ENCODE data around the gene SCN7A.
"Not testable (repeated sequence)": the region's sequence is repeated elsewhere in the genome, so short reads cannot be mapped to it uniquely, and the experiment has no call there.

Gene SCN7A

DNA sequence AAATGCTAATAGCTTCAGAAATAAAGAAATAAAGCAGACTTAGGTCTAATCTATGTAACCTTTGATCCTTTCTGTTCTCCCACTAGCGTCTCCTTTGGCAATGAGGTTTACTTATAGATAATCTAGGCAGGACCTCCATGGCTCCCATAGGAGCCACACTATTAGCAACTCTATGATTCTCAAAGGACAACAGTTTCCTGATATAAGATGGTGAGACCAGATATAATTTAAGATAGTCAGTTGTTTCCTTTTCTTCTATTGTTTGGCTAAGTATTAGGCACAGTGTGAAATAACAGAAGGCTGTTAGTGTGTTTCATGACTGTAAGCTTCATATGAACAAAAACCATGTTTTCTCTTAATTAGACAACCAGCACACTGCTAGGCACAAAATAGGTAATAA, 59.6 kb downstream of the SCN7A start:
- Mint-ChIP-seq H3K27me3 (no peaks in the 10 kb centered on the region), H3K36me3 (ENCODE audit: low read depth) (no peaks in the 10 kb centered on the region), H3K4me1 (ENCODE audit: low read depth) (no peaks in the 10 kb centered on the region), H3K9me3 (no peaks in the 10 kb centered on the region), H3K27ac (no peak overlapping the region), H3K4me3 (no peak overlapping the region)
- no peak for DNase-seq

DNA sequence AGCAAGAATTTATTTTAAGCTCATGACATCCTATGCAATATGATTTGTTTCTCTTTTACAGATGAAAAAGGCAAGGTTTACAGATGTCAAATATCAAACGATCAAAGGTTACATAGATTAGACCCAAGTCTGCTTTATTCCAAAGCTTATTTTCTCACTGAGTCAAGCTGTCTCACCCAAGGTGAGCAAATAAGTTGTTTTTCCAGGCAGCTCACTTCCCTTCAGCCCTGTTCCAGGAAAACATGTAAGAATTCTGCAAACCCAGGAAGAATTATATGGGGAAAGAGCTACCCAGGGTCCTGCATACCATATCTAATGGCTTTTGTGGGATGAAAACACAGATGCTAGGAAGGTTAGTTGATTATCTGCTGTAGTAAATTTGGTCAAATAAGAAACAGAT, 60.6 kb downstream of the SCN7A start:
- Mint-ChIP-seq H3K27me3 (no peaks in the 10 kb centered on the region), H3K4me1 (ENCODE audit: low read depth) (no peaks in the 10 kb centered on the region), H3K9me3 (no peaks in the 10 kb centered on the region), H3K36me3 (ENCODE audit: low read depth) (no peaks in the 10 kb centered on the region), H3K27ac (no peak overlapping the region), H3K4me3 (no peak overlapping the region)
- no peak for DNase-seq

DNA sequence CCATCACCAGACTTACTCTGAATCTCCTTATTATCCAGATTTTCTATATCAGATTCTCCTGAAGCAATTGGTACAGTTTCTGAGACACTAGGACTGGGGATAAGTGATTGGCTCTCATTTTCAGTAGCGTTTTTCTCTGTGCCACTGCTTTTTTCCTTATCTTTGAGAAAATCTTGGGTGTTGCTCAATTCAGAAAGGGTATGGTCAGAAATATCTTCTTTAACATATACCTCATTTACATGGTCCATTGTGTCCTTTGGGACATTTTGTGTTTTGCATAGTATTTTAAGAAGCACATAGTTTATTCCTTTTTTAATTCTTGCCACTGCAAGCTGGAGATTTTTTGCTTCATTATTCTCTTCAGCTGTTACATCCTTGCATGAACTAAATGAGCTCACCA, 61.7 kb downstream of the SCN7A start:
- Mint-ChIP-seq H3K4me1 (ENCODE audit: low read depth) (no peaks in the 10 kb centered on the region), H3K4me3 (no peak overlapping the region), H3K9me3 (no peaks in the 10 kb centered on the region)

DNA sequence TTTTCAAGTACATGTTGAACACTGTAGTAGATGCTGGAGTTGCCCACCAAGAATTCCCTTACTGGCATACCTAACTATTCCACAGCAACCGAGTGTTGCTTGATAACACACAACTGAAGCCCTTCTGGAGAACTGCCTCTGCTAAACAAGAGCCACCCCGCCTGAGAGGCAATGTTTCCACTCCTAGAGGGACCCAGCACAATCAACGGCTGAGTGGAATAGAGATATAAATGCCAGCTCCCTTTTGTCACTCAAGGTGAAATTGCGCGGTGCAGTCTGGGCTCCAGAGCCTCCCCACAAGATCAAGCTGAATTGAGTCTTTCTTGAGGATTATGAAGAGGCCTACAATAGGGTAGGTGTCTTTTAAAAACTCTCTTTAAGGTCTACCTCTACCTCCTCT, 69.2 kb downstream of the SCN7A start:
- H3K9me3 Mint-ChIP-seq: no peaks in the 10 kb centered on the region
- H3K27ac Mint-ChIP-seq: no peak overlapping the region
- DNase-seq: no peak
- no peak overlapping the region for H3K4me3 Mint-ChIP-seq
- no peaks in the 10 kb centered on the region for H3K4me1 Mint-ChIP-seq (ENCODE audit: low read depth)
- no peaks in the 10 kb centered on the region for H3K27me3 Mint-ChIP-seq
- no peaks in the 10 kb centered on the region for H3K36me3 Mint-ChIP-seq (ENCODE audit: low read depth)

More for the DNA sequence above, 61.7 kb downstream of the SCN7A start:
- Mint-ChIP-seq H3K27ac (no peak overlapping the region), H3K27me3 (no peaks in the 10 kb centered on the region), H3K36me3 (ENCODE audit: low read depth) (no peaks in the 10 kb centered on the region)
- DNase-seq: no peak

DNA sequence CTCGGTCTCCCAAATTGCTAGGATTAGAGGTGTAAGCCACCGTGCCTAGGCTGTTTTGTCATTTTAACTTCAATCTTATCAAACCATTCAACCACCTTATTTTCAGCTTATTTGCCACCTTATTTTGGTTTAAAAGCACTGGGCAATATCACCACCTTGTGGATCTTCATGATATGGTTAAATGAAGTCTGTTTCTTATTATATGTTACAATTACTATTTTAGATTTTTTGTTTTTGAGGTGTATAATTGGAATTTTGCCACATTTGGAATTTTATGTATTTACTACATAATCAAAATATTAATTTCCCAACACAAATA, 74.5 kb downstream of the SCN7A start:
- Mint-ChIP-seq H3K27me3 (no peaks in the 10 kb centered on the region), H3K27ac (no peak overlapping the region), H3K36me3 (ENCODE audit: low read depth) (no peaks in the 10 kb centered on the region), H3K4me3 (no peak overlapping the region), H3K4me1 (ENCODE audit: low read depth) (no peaks in the 10 kb centered on the region), H3K9me3 (no peaks in the 10 kb centered on the region)
- no peak for DNase-seq

DNA sequence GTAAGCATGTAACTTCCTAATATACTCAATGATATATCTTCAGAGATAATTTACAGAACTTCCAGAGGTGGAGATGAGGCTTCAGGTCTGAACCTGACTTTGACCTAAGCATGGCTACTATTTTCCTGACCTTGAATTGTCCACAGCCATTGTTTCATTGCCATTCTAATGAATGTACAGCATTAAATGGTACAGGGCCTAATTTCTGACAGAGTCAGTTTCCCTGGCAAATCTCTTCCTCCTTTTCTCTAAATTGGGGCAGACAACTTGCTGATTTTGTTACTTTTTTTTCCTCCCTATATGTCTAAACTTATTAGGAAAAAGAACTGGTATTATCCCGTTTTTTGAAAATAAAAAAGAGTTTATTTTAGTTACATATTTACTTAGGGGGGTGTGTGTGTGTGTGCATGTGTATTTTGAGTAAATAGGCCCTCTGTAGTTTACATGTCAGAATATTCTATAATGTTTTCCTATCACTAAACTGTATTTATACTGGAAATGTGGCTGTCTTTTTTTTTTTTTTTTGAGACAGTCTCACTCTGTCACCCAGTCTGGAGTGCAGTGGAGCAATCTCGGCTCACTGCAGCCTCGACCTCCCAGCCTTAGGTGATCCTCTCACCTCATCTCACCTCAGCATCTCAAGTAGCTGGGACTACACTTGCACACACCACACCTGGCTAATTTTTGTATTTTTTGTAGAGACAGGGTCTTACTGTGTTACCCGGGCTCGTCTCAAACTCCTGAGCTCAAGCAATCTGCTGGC, 75.0 kb downstream of the SCN7A start:
- no peaks in the 10 kb centered on the region for H3K36me3 Mint-ChIP-seq (ENCODE audit: low read depth)
- no peak for DNase-seq
- H3K4me1 Mint-ChIP-seq (ENCODE audit: low read depth): no peaks in the 10 kb centered on the region
- no peaks in the 10 kb centered on the region for H3K27me3 Mint-ChIP-seq
- H3K9me3 Mint-ChIP-seq: no peaks in the 10 kb centered on the region
- no peak overlapping the region for H3K4me3 Mint-ChIP-seq
- H3K27ac Mint-ChIP-seq: no peak overlapping the region

DNA sequence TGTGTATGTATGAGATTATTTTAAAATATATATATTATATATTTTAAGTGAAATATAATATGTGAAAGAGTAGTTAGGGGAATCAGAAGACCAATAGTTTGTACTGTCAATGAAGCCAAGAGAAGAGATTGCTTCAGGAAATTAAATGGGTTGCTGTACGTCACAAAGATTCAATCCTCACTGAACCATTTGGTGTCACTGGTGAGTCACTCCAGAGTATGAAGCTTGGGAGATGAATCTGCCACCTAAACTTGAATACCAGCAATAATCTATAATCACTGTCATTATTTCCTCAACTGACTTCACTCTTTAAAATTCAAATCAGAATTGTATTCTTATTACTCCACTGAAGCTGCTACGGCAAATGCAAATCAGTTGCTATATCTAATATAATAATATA, 76.4 kb downstream of the SCN7A start:
- no peaks in the 10 kb centered on the region for H3K9me3 Mint-ChIP-seq
- no peak overlapping the region for H3K4me3 Mint-ChIP-seq
- no peak for DNase-seq
- H3K4me1 Mint-ChIP-seq (ENCODE audit: low read depth): no peaks in the 10 kb centered on the region
- H3K36me3 Mint-ChIP-seq (ENCODE audit: low read depth): no peaks in the 10 kb centered on the region
- H3K27me3 Mint-ChIP-seq: no peaks in the 10 kb centered on the region
- H3K27ac Mint-ChIP-seq: no peak overlapping the region

DNA sequence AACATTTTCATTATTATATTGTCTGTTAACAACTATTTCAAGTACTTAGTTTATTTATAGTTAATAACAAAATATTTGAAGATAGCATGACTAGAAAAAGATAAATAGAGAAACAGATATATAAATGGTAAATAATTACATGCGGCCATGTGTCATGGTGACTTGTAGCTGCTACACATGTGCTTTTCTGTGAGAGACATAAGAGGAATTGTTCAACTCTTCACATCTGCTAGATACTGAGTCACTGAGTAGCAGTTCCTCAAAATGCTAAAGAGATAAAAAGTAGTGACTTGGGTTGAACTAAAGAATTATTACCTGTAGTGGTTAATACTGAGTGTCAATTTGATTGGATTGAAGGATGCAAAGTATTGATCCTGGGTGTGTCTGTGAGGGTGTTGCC, 80.8 kb downstream of the SCN7A start:
- no peak overlapping the region for H3K27ac Mint-ChIP-seq
- H3K4me1 Mint-ChIP-seq (ENCODE audit: low read depth): no peaks in the 10 kb centered on the region
- no peak for DNase-seq
- no peak overlapping the region for H3K4me3 Mint-ChIP-seq
- no peaks in the 10 kb centered on the region for H3K36me3 Mint-ChIP-seq (ENCODE audit: low read depth)
- no peaks in the 10 kb centered on the region for H3K9me3 Mint-ChIP-seq
- no peaks in the 10 kb centered on the region for H3K27me3 Mint-ChIP-seq

DNA sequence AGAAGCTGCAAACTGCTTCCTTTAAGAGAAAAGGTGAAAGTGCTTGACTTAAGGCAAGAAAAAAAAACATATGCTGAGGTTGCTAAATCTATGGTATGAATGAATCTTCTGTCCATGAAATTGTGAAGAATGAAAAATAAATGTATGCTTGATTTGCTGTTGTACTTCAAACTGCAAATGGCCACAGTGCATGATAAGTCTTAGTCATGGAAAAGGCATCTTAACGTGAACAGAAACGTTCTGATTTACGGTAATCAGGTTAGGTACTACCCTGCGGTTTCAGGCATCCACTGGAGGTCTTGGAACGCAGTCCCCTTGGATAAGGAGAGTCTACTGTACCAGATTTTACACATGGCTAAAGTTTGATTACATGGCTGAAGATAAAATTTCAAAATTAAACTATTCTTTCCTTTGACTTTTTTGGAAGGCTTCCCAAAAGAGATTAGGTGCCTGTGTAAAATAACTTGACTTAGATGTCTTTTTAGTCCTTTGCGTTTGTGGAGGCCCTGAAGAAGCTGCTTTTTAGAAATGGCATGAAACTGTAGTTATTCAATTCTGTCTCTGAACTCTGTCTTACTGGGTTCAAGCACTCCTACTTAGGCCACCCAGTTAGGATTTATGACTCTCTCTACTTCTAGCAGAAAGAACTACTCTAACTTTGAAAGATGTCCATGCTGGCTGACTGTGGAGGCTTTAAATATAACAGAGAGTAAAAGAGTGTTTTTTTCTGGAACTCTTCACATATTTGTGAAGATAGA, 82.4 kb downstream of the SCN7A start:
- Mint-ChIP-seq H3K27ac (no peak overlapping the region), H3K4me3 (no peak overlapping the region), H3K27me3 (no peaks in the 10 kb centered on the region), H3K9me3 (no peaks in the 10 kb centered on the region), H3K4me1 (ENCODE audit: low read depth) (no peaks in the 10 kb centered on the region), H3K36me3 (ENCODE audit: low read depth) (no peaks in the 10 kb centered on the region)
- DNase-seq: no peak

DNA sequence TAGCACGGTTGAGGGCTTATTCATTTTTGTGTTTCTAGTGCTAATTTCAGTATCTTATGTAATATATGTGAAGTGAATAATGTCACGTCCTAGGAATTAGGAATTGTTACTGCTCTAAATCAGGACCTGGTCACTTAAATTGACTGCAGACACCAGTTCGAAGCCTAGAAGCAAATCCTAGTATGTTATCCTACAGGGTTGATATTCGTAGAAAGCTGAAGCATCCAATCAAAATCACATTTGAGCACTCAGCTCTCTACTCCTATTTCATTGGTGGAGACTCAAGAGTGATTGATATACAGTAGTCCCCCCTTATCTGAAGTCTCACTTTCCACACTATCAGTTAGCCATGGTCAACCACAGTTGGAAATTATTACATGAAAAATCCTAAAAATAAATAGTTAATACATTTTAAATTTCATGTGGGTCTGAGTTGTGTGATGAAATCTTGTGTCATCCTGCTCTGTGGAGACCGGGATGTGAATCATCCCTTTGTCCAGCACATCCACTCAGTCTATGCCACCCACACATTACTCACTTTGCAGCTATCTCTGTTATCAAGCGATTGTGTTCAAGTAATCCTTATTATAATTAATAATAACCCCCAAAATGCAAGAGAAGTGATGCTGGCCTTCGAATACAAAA, 83.1 kb downstream of the SCN7A start:
- Mint-ChIP-seq H3K4me1 (ENCODE audit: low read depth) (no peaks in the 10 kb centered on the region), H3K36me3 (ENCODE audit: low read depth) (no peaks in the 10 kb centered on the region), H3K27ac (no peak overlapping the region), H3K9me3 (no peaks in the 10 kb centered on the region), H3K4me3 (no peak overlapping the region), H3K27me3 (no peaks in the 10 kb centered on the region)
- no peak for DNase-seq

DNA sequence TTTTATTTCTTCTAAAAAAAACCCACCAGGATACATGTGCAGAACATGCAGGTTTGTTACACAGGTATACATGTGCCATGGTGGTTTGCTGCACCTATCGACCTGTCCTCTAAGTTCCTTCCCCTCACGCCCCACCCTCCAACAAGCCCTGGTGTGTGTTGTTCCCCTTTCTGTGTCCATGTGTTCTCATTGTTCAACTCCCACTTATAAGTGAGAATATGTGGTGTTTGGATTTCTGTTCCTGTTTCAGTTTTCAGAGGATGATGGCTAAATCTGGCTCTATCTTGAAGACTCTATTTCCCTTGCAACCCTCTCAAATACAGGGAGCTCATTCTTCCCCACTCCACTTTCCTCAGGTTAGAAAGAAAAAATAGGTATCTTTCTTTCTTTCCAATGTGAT, 86.3 kb downstream of the SCN7A start:
- not testable (repeated sequence) for H3K9me3 Mint-ChIP-seq; H3K27ac Mint-ChIP-seq; H3K36me3 Mint-ChIP-seq (ENCODE audit: low read depth); H3K4me1 Mint-ChIP-seq (ENCODE audit: low read depth); H3K27me3 Mint-ChIP-seq; H3K4me3 Mint-ChIP-seq; DNase-seq

DNA sequence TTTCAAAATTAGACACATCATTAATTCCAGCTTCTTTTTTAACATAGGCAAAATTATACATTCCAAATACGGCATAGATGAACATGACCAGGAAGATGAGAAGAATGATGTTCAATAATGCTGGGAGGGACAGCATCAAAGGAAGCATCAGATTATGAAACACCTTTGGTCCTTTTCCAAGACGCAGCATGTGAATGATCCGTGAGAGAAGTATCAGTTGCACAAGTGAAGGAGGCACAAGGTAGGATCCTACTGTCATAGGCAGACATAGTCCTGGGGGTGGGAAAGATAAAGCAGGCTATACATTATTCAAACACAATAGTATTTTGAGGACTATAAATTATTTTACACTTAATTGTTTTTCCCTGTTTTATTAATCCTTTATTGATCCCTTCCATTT, 87.7 kb downstream of the SCN7A start:
- no peak overlapping the region for H3K4me3 Mint-ChIP-seq
- H3K9me3 Mint-ChIP-seq: no peaks in the 10 kb centered on the region
- no peaks in the 10 kb centered on the region for H3K36me3 Mint-ChIP-seq (ENCODE audit: low read depth)
- H3K27me3 Mint-ChIP-seq: no peaks in the 10 kb centered on the region
- DNase-seq: no peak
- H3K4me1 Mint-ChIP-seq (ENCODE audit: low read depth): no peaks in the 10 kb centered on the region
- H3K27ac Mint-ChIP-seq: no peak overlapping the region

DNA sequence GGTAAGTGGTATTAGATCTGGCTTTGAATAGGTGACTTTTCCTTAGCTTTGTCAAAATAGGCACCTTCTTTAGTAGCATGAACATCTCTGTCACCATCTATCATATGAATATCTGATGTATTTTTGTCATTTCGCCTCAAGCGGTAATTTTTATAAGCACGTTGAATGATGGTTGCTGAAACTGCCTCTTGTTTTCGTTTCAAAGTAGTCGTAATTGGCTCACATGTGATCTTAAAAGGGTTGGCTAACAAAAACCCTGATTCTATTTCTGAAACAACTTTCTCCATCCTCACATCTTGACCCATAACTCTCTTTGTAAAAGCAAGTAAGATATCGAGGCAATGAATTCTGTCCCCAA, 88.5 kb downstream of the SCN7A start:
- no peaks in the 10 kb centered on the region for H3K9me3 Mint-ChIP-seq
- no peak for DNase-seq
- no peaks in the 10 kb centered on the region for H3K27me3 Mint-ChIP-seq
- no peak overlapping the region for H3K4me3 Mint-ChIP-seq
- no peaks in the 10 kb centered on the region for H3K4me1 Mint-ChIP-seq (ENCODE audit: low read depth)
- H3K36me3 Mint-ChIP-seq (ENCODE audit: low read depth): no peaks in the 10 kb centered on the region
- H3K27ac Mint-ChIP-seq: no peak overlapping the region

DNA sequence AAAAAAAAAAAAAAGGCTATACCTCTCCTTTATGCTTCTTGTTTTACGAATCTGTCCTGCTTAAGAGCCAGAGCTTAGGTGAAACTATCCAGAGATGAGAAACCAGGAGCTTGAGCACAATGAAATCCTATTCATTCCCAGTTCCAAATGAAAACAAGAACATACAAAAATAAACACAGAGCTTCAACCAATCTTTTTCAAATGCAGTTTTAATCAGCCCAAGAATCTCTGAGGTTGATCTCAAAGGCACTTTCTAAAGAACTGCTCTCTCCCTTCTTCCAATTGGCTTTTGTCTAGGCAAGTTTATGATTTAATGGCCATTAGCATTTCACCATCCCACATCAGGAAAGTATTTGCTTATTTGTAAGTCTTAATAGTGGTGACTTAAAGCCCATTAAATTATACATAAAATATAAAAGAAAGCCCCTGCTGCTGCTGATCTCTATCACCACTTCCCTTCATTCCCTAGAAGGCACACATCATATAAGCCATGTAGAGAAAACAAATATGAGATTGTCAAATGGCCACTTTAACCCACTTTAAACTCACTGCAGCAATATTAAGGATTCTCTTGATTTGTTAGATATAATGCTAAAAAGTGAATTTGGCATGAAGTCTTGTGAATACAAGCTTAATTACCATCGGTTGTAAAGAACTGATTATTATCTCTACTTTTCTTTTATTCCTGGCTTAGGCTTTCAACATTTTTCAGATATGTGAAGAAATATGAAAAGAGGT, 89.0 kb downstream of the SCN7A start:
- H3K36me3 Mint-ChIP-seq (ENCODE audit: low read depth): no peaks in the 10 kb centered on the region
- no peak for DNase-seq
- no peak overlapping the region for H3K4me3 Mint-ChIP-seq
- H3K27me3 Mint-ChIP-seq: no peaks in the 10 kb centered on the region
- H3K9me3 Mint-ChIP-seq: no peaks in the 10 kb centered on the region
- no peaks in the 10 kb centered on the region for H3K4me1 Mint-ChIP-seq (ENCODE audit: low read depth)
- no peak overlapping the region for H3K27ac Mint-ChIP-seq

DNA sequence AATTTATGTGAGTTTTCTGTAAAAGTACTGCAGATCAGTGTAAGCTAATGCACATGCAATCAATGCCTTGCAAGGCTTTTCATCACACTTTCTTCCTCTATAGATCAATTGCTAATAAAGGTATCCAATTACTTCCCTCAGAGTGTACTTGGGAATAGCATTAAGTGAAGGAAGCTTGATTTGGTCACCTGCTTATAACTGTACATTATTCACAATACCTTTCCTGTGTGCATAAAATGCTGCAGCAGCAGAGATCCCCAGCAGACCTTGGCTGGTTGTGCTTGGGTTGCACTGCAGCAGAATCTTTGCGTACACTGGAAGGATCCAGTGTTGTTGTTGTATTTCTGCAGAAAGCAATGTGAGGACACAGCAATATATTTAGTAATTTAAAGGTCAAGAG, 99.8 kb downstream of the SCN7A start:
- no peaks in the 10 kb centered on the region for H3K27me3 Mint-ChIP-seq
- no peak overlapping the region for H3K4me3 Mint-ChIP-seq
- no peak overlapping the region for H3K27ac Mint-ChIP-seq
- no peaks in the 10 kb centered on the region for H3K9me3 Mint-ChIP-seq
- no peak for DNase-seq
- no peaks in the 10 kb centered on the region for H3K36me3 Mint-ChIP-seq (ENCODE audit: low read depth)
- no peaks in the 10 kb centered on the region for H3K4me1 Mint-ChIP-seq (ENCODE audit: low read depth)
